ENCODE results near the gene PPIF.

PPIF gene

GRCh38 chr10:79391231-79392019, 44.2 kb downstream of the PPIF start:
- ChIA-PET POLR2A (interaction anchor here (0.9 kb wide), 1 partner anchor 54 kb away, joined by 4 read pairs; the partner anchor contains the start of gene ZCCHC24), CTCF (interaction anchor here (1.3 to 2.1 kb wide), 4 partner anchors 9 to 76 kb away, joined by 4 to 9 read pairs (median 4); no protein-coding TSS in a partner anchor)
- no peaks in the 10 kb centered on the region for H3K36me3 ChIP-seq (ENCODE audit: control insufficient read depth in 2 of 2, insufficient read depth in 1 of 2, low read length in 2 of 2)
- H3K4me3 ChIP-seq (ENCODE audit: low read depth, low read length) = no peak overlapping the region
- H3K4me1 ChIP-seq (ENCODE audit: control insufficient read depth, insufficient read depth, low read length) = no peaks in the 10 kb centered on the region
- H3K9me3 ChIP-seq (ENCODE audit: control insufficient read depth, insufficient read depth, low read depth, low read length) = no peaks in the 10 kb centered on the region
- H3K27ac ChIP-seq (ENCODE audit: extremely low read depth, low read depth, low read length) = no peak overlapping the region
- TF ChIP-seq GFI1B (tag by site-specific recombination; IDR thresholded peaks at IDR 0.05) (no peak), ZNF433 (tag by site-specific recombination; IDR thresholded peaks at IDR 0.05; ENCODE audit: low read depth) (no peak), ZNF37A (tag by site-specific recombination; IDR thresholded peaks at IDR 0.05) (no peak), ZFHX2 (tag by site-specific recombination; conservative IDR thresholded peaks at IDR 0.05) (peak; percentile 49), ZBTB1 (tag by site-specific recombination; IDR thresholded peaks at IDR 0.05) (no peak), SP2 (tag by site-specific recombination; IDR thresholded peaks at IDR 0.05) (no peak), ZNF266 (tag by site-specific recombination; IDR thresholded peaks at IDR 0.05; ENCODE audit: low read depth) (no peak), ZNF114 (tag by site-specific recombination; IDR thresholded peaks at IDR 0.05) (no peak), KLF1 (tag by site-specific recombination; IDR thresholded peaks at IDR 0.05) (peak; percentile 96), KLF17 (tag by site-specific recombination; IDR thresholded peaks at IDR 0.05) (peak; percentile 76), KLF10 (tag by site-specific recombination; IDR thresholded peaks at IDR 0.05) (no peak), ZNF341 (tag by site-specific recombination; IDR thresholded peaks at IDR 0.05; ENCODE audit: low read depth) (0 out of 2 replicates have a peak, but pooled peaks have one; percentile 14), EGR2 (tag by site-specific recombination; IDR thresholded peaks at IDR 0.05; ENCODE audit: low read depth) (peak; percentile 85), ZNF768 (tag by site-specific recombination; IDR thresholded peaks at IDR 0.05) (no peak), GLIS2 (tag by site-specific recombination; IDR thresholded peaks at IDR 0.05) (peak; percentile 49), ZNF391 (tag by site-specific recombination; IDR thresholded peaks at IDR 0.05; ENCODE audit: borderline replicate concordance, low read depth) (no peak), GLI4 (tag by site-specific recombination; IDR thresholded peaks at IDR 0.05) (no peak)

GRCh38 chr10:79392020-79392398, 44.7 kb downstream of the PPIF start:
- ChIA-PET CTCF (interaction anchor here (1.3 to 2.1 kb wide), 3 partner anchors 8 to 17 kb away, joined by 4 to 9 read pairs (median 5); no protein-coding TSS in a partner anchor), POLR2A (no interaction called here)
- no peaks in the 10 kb centered on the region for H3K4me1 ChIP-seq (ENCODE audit: control insufficient read depth, insufficient read depth, low read length)
- no peak overlapping the region for H3K27ac ChIP-seq (ENCODE audit: extremely low read depth, low read depth, low read length)
- H3K9me3 ChIP-seq (ENCODE audit: control insufficient read depth, insufficient read depth, low read depth, low read length) = no peaks in the 10 kb centered on the region
- H3K36me3 ChIP-seq (ENCODE audit: control insufficient read depth in 2 of 2, insufficient read depth in 1 of 2, low read length in 2 of 2) = no peaks in the 10 kb centered on the region
- no peak overlapping the region for H3K4me3 ChIP-seq (ENCODE audit: low read depth, low read length)
- TF ChIP-seq ZNF48 (tag by site-specific recombination; IDR thresholded peaks at IDR 0.05) (no peak), ZNF169 (tag by site-specific recombination; IDR thresholded peaks at IDR 0.05) (no peak), ZNF660 (tag by site-specific recombination; IDR thresholded peaks at IDR 0.05) (no peak), ZNF362 (tag by site-specific recombination; IDR thresholded peaks at IDR 0.05) (no peak), GFI1B (tag by site-specific recombination; IDR thresholded peaks at IDR 0.05) (no peak), HOXD13 (CRISPR knock-in tag; IDR thresholded peaks at IDR 0.05; ENCODE audit: borderline replicate concordance) (no peak), ZNF777 (tag by site-specific recombination; IDR thresholded peaks at IDR 0.05; ENCODE audit: borderline replicate concordance) (no peak), KLF16 (tag by site-specific recombination; IDR thresholded peaks at IDR 0.05) (no peak), ATF2 (tag by site-specific recombination; IDR thresholded peaks at IDR 0.05; ENCODE audit: low read depth) (no peak), ZNF704 (tag by site-specific recombination; IDR thresholded peaks at IDR 0.05) (no peak), RBAK (tag by site-specific recombination; IDR thresholded peaks at IDR 0.05) (no peak), ZNF221 (tag by site-specific recombination; IDR thresholded peaks at IDR 0.05; ENCODE audit: borderline replicate concordance) (no peak)
